HepG2 (cell line): ENCODE results near the gene MTHFD1L. TPM values are rescaled to one million over a fixed set of nuclear protein-coding genes. Genes with fewer than 3 reads are reported as not detected.

Experiments used
- AKAP8 ChIP-seq: sonication (generic); formaldehyde crosslinking; IDR thresholded peaks from 2 replicates; pipeline ENCODE4 v1.5.1; 2020; ENCODE audit warnings: mild to moderate bottlenecking, missing genetic modification reagents
- HOXD1 ChIP-seq: sonication (generic); formaldehyde crosslinking; IDR thresholded peaks from 2 replicates; pipeline ENCODE4 v1.5.0; 2020; ENCODE audit warnings: missing genetic modification reagents
- IKZF4 ChIP-seq: sonication (generic); formaldehyde crosslinking; IDR thresholded peaks from 2 replicates; pipeline ENCODE4 v1.5.1; 2020; ENCODE audit warnings: borderline replicate concordance, mild to moderate bottlenecking, low read depth, missing genetic modification reagents; ENCODE audit errors: not compliant biosample characterization
- MAF1 ChIP-seq: sonication (generic); formaldehyde crosslinking; IDR thresholded peaks from 2 replicates; pipeline ENCODE4 v1.5.0; 2020; ENCODE audit warnings: missing genetic modification reagents, borderline replicate concordance
- MAFF ChIP-seq: IDR thresholded peaks from 2 replicates; pipeline ENCODE4 v1.6.1; 2011; ENCODE audit warnings: low read depth, low read length, improper control_type of control experiment
- MAX ChIP-seq: IDR thresholded peaks from 2 replicates; pipeline ENCODE4 v1.6.1; 2012; ENCODE audit warnings: inconsistent platforms
- MBD4 ChIP-seq: IDR thresholded peaks from 2 replicates; pipeline ENCODE4 v1.6.1; 2012; ENCODE audit warnings: low read length, inconsistent platforms, borderline replicate concordance
- MXD4 ChIP-seq: IDR thresholded peaks from 2 replicates; pipeline ENCODE4 v1.6.1; 2016; ENCODE audit warnings: mild to moderate bottlenecking, missing biosample characterization, missing genetic modification reagents
- NKX3-1 ChIP-seq: sonication (generic); formaldehyde crosslinking; IDR thresholded peaks from 2 replicates; pipeline ENCODE4 v1.5.0; 2020; ENCODE audit warnings: missing genetic modification reagents
- PATZ1 ChIP-seq: sonication (generic); formaldehyde crosslinking; IDR thresholded peaks from 2 replicates; pipeline ENCODE4 v1.4.0; 2020; ENCODE audit warnings: missing genetic modification reagents
- REPIN1 ChIP-seq: sonication (generic); formaldehyde crosslinking; IDR thresholded peaks from 2 replicates; pipeline ENCODE4 v1.8.0; 2022; ENCODE audit warnings: missing genetic modification reagents, low read depth, mild to moderate bottlenecking, borderline replicate concordance
- ZFX ChIP-seq: sonication (generic); formaldehyde crosslinking; IDR thresholded peaks from 2 replicates; pipeline ENCODE4 v1.4.0; 2020; ENCODE audit warnings: mild to moderate bottlenecking, low read depth, missing genetic modification reagents, moderate library complexity
- ZFY ChIP-seq: sonication (generic); formaldehyde crosslinking; IDR thresholded peaks from 2 replicates; pipeline ENCODE4 v1.4.0; 2020; ENCODE audit warnings: missing genetic modification reagents
- ZNF121 ChIP-seq: sonication (generic); formaldehyde crosslinking; IDR thresholded peaks from 2 replicates; pipeline ENCODE4 v1.5.0; 2020; ENCODE audit warnings: mild to moderate bottlenecking, missing genetic modification reagents
- ZNF142 ChIP-seq: sonication (generic); formaldehyde crosslinking; IDR thresholded peaks from 2 replicates; pipeline ENCODE4 v1.4.0; 2020; ENCODE audit warnings: missing genetic modification reagents
- ZNF33B ChIP-seq: sonication (generic); formaldehyde crosslinking; IDR thresholded peaks from 2 replicates; pipeline ENCODE4 v1.5.1; 2020; ENCODE audit warnings: mild to moderate bottlenecking, missing genetic modification reagents
- ZNF562 ChIP-seq: sonication (generic); formaldehyde crosslinking; IDR thresholded peaks from 2 replicates; pipeline ENCODE4 v1.8.0; 2022; ENCODE audit warnings: missing genetic modification reagents, borderline replicate concordance
- ZNF580 ChIP-seq: IDR thresholded peaks from 2 replicates; pipeline ENCODE4 v1.6.1; 2016; ENCODE audit warnings: low read depth, borderline replicate concordance
- ZNF713 ChIP-seq: sonication (generic); formaldehyde crosslinking; IDR thresholded peaks from 2 replicates; pipeline ENCODE4 v1.4.0; 2020; ENCODE audit warnings: mild to moderate bottlenecking, missing genetic modification reagents
- ZNF777 ChIP-seq: sonication (generic); formaldehyde crosslinking; IDR thresholded peaks from 2 replicates; pipeline ENCODE4 v1.4.0; 2020; ENCODE audit warnings: missing genetic modification reagents
- polyA plus RNA-seq, 8 experiments: library from polyadenylated mRNA; depleted of rRNA in 3 of 8; stranded (reverse) in 7 of 8; unstranded in 1 of 8; fragments of >200 nt; fragmentation: Illumina TruSeq in 4 of 8; extraction: Trizol in 4 of 8; gene quantifications; 2 replicates each; pipeline versions ENCODE4 v1.2.1 to v1.2.3, GENCODE V29; 2011 to 2016; ENCODE audit warnings: low read depth in 4 of 8, missing spikeins in 1 of 8, mixed read lengths in 1 of 8; ENCODE audit not compliant: insufficient read depth in 1 of 8
- total RNA-seq, 5 experiments: library from RNA; depleted of rRNA; stranded (reverse); fragments of >200 nt; fragmentation: Illumina TruSeq; extraction: Trizol; gene quantifications; 2 replicates each; pipeline ENCODE4 v1.2.3, GENCODE V29; 2016; ENCODE audit warnings: low read depth in 1 of 5

MTHFD1L gene
- total and polyA plus RNA-seq, 2 of the 13 experiments (the other 11 are each of a cell fraction or from before 2014, with no cell fraction given): 24.0 to 39.6 TPM

- TF ChIP-seq PATZ1 (CRISPR knock-in tag) (no peak; the same call in 1 of the 2 replicates), MAFF (peak; percentile 21; the same call in 1 of the 2 replicates), AKAP8 (CRISPR knock-in tag) (no peak), ZNF562 (no peak), HOXD1 (CRISPR knock-in tag) (no peak), ZNF713 (CRISPR knock-in tag) (no peak), ZFX (no peak; the same call in 1 of the 2 replicates), MBD4 (peak; percentile 40; the same call in 1 of the 2 replicates), MAX (peak; percentile 2; the same call in 1 of the 2 replicates), ZNF777 (no peak), ZNF580 (no peak), REPIN1 (peak; percentile 69; the same call in 1 of the 2 replicates), MAF1 (no peak), ZFY (CRISPR knock-in tag) (no peak), NKX3-1 (no peak), IKZF4 (CRISPR knock-in tag) (no peak), ZNF121 (peak; percentile 63; the same call in 1 of the 2 replicates), MXD4 (CRISPR knock-in tag) (no peak), ZNF33B (CRISPR knock-in tag) (no peak), ZNF142 (CRISPR knock-in tag) (no peak)
Observed at GRCh38 chr6:151060096-151060765, 194.7 kb downstream of the MTHFD1L start (continued).
